AG09319 (cell line): Measurements from ENCODE around the gene SAFB2.

Experiments used
- DNase-seq: peaks from one replicate; pipeline ENCODE4 v3.0.0-alpha.2; 2010; ENCODE audit warnings: low read depth; ENCODE audit errors: extremely low read depth
- TF ChIP-seq, protein P1 (sequence below): IDR thresholded peaks from 2 replicates; pipeline ENCODE4 v1.5.1; 2011; ENCODE audit warnings: low read depth, mild to moderate bottlenecking, inconsistent platforms, low read length, moderate library complexity

Gene SAFB2

DNA sequence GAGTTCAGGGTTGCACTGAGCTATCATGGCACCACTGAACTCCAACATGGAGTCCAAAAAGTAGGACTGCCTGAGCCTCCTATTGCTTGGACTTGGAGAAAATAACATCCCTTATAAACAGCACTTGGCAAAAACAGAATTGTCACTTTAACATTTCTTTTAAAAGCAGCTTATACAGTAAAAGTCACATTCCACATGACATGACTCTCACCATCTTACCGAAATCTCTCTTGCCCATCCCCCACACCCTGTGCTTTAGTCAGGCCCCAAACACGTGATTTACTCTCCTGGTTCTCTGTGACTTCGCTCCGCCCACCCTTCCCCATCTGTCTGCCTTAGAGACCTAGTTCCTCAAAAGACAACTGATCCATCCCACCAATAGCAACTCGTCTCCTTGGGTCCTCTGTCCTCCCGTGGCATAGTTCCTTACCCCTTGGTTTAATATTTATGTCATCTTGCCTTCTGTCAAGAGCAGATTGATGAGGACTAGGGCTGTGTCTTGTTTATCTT, 4.9 kb upstream of the SAFB2 start:
- TF ChIP-seq, protein P1, sequence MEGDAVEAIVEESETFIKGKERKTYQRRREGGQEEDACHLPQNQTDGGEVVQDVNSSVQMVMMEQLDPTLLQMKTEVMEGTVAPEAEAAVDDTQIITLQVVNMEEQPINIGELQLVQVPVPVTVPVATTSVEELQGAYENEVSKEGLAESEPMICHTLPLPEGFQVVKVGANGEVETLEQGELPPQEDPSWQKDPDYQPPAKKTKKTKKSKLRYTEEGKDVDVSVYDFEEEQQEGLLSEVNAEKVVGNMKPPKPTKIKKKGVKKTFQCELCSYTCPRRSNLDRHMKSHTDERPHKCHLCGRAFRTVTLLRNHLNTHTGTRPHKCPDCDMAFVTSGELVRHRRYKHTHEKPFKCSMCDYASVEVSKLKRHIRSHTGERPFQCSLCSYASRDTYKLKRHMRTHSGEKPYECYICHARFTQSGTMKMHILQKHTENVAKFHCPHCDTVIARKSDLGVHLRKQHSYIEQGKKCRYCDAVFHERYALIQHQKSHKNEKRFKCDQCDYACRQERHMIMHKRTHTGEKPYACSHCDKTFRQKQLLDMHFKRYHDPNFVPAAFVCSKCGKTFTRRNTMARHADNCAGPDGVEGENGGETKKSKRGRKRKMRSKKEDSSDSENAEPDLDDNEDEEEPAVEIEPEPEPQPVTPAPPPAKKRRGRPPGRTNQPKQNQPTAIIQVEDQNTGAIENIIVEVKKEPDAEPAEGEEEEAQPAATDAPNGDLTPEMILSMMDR = no peak
- no peak for DNase-seq

DNA sequence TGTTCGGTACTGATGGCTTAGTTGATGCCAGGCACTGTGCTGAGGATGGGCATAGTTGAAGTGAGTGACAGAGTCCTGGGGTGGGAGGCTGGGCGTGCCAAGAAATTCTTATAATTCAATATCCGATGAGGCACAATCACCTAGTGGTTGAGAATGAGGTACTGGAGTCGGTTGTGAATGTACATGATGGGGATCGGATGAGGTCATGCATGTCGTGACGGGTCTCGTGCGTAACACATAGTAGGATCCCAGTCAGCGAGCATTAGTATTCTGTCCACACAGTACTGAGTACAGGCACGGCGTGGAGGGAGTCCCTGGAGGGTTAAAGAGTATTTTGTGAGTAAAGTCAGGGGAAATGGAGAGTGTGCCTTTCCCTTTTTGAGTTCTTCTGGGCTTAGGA, 3.1 kb upstream of the SAFB2 start:
- TF ChIP-seq, protein P1 = no peak
- no peak for DNase-seq

DNA sequence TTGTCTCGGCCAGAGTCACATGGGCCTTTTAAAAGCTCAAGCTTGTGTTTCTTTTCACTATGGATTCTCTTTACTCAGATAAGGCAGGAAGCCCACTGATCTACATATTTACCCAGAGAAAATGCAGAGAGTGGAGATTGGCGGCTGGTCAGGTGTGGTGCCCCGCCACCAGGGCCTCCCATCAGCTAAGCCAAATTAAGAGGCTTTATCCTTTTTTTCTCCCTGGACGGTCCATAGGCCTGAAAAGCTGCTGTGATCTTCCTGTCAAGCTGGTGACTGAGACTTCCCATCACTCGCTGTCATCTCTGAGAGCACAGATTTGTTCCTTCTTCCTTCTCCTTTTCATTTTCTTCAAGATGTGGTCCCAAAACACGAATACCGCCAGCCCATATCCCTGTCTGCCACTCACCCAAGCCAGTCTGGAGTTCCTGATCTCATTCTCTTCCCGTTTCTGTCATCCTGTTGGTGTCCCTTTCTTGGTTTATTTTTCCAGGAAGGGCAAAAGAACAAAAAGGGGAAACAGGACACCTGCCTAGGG, 2.2 kb upstream of the SAFB2 start:
- TF ChIP-seq, protein P1 = no peak
- DNase-seq = no peak

DNA sequence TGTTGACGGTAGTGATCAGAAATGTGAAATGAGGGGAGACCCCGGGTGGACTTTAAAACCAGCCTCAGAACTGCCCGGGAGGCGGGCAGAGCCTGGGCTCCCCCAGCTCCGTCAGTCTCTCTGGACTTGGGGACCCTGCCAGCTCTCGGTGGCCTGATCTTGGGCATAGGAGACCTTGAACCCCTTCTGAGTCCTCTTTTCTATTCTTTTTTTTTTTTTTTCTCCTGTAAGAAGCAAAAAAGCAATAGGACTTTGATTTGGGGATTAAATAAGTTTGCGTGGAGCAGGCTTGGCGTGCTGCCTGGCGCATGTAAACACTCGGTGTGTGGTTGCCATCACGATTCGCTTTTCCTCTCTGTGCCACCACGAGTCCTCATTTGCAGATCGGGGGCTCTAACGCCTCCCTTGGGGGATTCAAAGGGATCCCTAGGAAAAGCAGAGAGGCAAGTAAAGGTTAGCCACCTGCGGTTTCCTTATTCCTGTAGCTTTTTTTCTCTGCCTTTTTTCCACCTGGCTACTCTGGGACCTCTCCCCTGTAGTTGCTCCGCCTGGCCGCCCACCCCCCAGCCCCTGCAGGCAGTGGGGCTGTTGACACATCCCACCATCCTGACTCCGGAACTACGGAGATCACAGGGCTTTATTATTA, 1.6 kb upstream of the SAFB2 start:
- no peak for DNase-seq
- TF ChIP-seq, protein P1 = no peak

DNA sequence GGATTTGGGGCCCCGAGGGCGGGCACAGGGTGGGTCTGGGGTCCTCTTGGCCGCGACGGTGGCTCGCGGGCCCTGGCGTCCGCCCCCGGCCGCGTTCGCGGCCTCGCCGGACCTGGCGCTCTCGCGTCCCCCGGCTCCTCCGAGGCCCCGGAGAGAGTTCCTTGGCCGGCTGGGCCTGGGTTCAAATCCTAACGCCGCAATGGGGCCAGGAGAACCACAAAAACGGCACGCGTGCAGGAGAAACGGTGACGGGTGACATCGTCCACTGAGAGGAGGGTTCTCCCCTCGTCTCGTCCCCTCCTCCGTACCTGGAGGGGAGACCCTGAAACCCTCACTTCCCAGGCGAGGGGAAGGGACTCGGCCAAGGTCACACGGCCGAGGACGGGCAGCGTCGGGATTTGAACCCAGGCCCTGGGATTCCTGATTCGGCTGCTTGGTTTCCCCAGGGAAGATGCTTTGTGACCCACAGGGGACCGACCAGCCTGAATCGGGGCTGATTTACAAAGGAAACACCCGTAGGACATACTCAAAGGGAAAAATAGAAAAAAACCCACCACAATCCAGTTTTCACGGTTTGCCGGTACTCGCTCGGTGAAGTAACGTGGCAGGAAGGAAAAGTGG, 931 bp upstream of the SAFB2 start:
- DNase-seq = no peak
- TF ChIP-seq, protein P1 = no peak

DNA sequence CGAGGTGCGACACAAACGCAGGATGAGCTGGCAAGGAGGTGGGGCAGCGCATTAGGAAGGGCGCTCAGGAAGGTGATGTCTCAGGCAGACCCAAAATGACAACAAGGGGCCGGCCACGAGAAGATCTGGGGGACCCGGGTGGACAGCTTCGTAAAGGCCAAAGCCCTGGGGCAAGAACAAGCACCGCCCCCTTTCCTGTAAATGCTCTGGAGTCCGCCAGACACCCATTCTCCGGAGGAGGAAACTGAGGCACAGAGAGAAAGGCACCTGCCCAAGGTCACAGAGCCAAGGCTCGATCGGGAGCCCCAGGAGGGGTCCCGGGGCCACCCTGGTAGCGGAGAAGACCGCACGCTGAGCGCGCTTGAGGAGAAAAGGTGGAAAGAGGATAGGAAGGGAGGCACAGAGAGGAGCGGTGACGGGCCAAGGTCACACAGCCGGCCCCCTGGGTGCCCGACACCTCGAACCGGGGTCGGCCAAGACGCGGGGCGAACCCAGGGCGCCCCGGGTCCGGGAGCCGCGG, 571 bp downstream of the SAFB2 start:
- no peak for DNase-seq
- TF ChIP-seq, protein P1 = no peak
